ENCODE data around the gene HIPK2. TPM values are rescaled to one million over a fixed set of nuclear protein-coding genes. Genes with fewer than 3 reads are reported as not detected.

HIPK2 gene
- total and polyA plus RNA-seq, 2 donors (not counting 3 experiments of a cell fraction or from before 2014, with no cell fraction given) = 9.0 to 43.8 TPM

DNA sequence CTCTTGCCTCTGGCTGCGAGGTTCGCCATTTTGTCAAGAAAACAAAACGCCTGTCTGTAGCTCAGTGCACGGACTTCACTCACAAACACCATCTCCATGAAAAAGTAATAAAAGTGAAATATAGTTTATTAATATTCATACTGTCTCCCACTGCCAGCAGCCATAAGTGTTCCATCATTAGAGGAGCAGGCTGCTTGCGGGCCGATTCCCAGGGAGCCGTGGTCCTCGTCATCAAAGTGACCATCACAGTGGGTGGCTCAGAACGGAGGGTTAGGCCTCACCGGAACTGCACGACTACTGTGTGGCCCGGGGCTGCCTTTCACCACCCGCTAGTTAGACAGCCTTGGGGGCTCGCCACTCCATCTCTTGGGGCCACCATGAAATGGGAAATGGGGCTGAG lies 82.7 kb downstream of the HIPK2 start:
- Histone ChIP-seq H4K20me1 (replicated peaks; ENCODE audit: control insufficient read depth, extremely low read depth, insufficient read depth, low read length) (no peaks in the 10 kb centered on the region), H3K4me1 (ENCODE audit: control insufficient read depth, extremely low read depth, insufficient read depth, low read length) (no peaks in the 10 kb centered on the region), H3K9ac (replicated peaks; ENCODE audit: extremely low read depth, insufficient read depth, low read length) (no peak overlapping the region), H2AFZ (ENCODE audit: low read depth, low read length) (no peak overlapping the region), H3K27me3 (ENCODE audit: control insufficient read depth in 2 of 2, insufficient read depth in 2 of 2, low read length in 2 of 2) (no peaks in the 10 kb centered on the region), H3K9me3 (replicated peaks; ENCODE audit: control insufficient read depth, insufficient read depth, low read length) (no peaks in the 10 kb centered on the region), H3K27ac (ENCODE audit: insufficient read depth, low read depth, low read length) (no peak overlapping the region), H3K79me2 (ENCODE audit: control insufficient read depth, insufficient read depth, low read length) (peaks cover 50% of the 10 kb centered on the region), H3K4me3 (replicated peaks in 1 of 3; ENCODE audit: insufficient read depth in 1 of 3, low read depth in 1 of 3, low read length in 3 of 3) (no peak overlapping the region), H3K4me2 (ENCODE audit: insufficient read depth, low read length) (no peak overlapping the region), H3K36me3 (ENCODE audit: control insufficient read depth in 2 of 2, extremely low read depth in 1 of 2, insufficient read depth in 2 of 2, low read length in 2 of 2) (peaks cover 0 to 8% of the 10 kb centered on the region in 2 experiments), H3K9me1 (replicated peaks; ENCODE audit: control insufficient read depth, extremely low read depth, insufficient read depth, low read length) (no peaks in the 10 kb centered on the region)
- TF ChIP-seq MYC (IDR thresholded peaks at IDR 0.05; ENCODE audit: low read depth, low read length) (no peak), POLR2A (IDR thresholded peaks at IDR 0.05; ENCODE audit: low read depth, low read length) (no peak), FOS (IDR thresholded peaks at IDR 0.05; ENCODE audit: borderline replicate concordance, insufficient read depth, low read length) (no peak), GATA2 (IDR thresholded peaks at IDR 0.05; ENCODE audit: insufficient read depth, insufficient read length, low read depth, low read length) (no peak), POLR2AphosphoS5 (IDR thresholded peaks at IDR 0.05; ENCODE audit: insufficient read depth, low read depth, low read length) (no peak), EZH2 (IDR thresholded peaks at IDR 0.05; ENCODE audit: borderline replicate concordance, low read depth, low read length, severe bottlenecking) (no peak), MAX (IDR thresholded peaks at IDR 0.05; ENCODE audit: insufficient read depth, insufficient read length) (no peak), JUN (IDR thresholded peaks at IDR 0.05; ENCODE audit: borderline replicate concordance, insufficient read depth, insufficient read length, low read depth) (no peak)
- TF ChIP-seq, protein P1, sequence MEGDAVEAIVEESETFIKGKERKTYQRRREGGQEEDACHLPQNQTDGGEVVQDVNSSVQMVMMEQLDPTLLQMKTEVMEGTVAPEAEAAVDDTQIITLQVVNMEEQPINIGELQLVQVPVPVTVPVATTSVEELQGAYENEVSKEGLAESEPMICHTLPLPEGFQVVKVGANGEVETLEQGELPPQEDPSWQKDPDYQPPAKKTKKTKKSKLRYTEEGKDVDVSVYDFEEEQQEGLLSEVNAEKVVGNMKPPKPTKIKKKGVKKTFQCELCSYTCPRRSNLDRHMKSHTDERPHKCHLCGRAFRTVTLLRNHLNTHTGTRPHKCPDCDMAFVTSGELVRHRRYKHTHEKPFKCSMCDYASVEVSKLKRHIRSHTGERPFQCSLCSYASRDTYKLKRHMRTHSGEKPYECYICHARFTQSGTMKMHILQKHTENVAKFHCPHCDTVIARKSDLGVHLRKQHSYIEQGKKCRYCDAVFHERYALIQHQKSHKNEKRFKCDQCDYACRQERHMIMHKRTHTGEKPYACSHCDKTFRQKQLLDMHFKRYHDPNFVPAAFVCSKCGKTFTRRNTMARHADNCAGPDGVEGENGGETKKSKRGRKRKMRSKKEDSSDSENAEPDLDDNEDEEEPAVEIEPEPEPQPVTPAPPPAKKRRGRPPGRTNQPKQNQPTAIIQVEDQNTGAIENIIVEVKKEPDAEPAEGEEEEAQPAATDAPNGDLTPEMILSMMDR (IDR thresholded peaks at IDR 0.05; ENCODE audit: extremely low read depth in 1 of 2, insufficient read depth in 1 of 2, low read depth in 1 of 2, low read length in 2 of 2) = no peak
- dilution Hi-C loops (cut with MboI; ENCODE audit: extremely low pct_ligation_motif_present, low sequenced_read_pairs) = no loop called here
- intact Hi-C loops (cut with micrococcal nuclease) = no loop called here
- FAIRE-seq (no peak), DNase-seq (ENCODE audit: low read depth, low spot score) (no peak)
- ChIA-PET POLR2A (no interaction called here), CTCF (no interaction called here)
- no TSS peak for BruUV-seq (replicated peaks)

Measured in endothelial cell of umbilical vein (primary cell).